HL-60 (cell line): ENCODE data around the gene MSI2.

Source experiments
- GABPA ChIP-seq: IDR thresholded peaks from 2 replicates; pipeline ENCODE4 v1.6.1; 2012; ENCODE audit warnings: low read depth
- TF ChIP-seq, protein P1 (sequence below): IDR thresholded peaks from one replicate; pipeline ENCODE4 v1.5.1; 2011; ENCODE audit warnings: low read length, control low read depth, inconsistent platforms; ENCODE audit not compliant: insufficient read depth

DNA sequence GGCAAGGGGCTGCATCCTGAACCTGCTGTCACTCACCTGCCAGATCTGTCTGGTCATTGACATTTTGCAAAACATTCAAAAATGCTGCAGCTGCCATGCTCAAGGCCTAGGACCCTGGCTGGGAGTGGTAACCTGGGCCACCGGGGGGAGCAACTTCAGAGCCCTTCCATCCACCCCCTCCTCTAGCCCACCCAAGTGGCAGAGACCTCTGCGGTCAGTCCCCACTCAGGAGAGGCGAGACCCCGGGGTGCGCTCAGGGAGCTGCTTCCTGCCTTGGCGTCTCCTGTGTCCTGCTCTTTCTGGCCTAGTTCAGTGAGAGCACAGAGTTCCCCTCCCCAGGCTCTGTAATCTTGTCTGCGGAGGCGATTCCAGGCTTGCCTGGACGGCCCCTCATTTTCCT is 380.0 kb downstream of the MSI2 start:
- TF ChIP-seq, protein P1, sequence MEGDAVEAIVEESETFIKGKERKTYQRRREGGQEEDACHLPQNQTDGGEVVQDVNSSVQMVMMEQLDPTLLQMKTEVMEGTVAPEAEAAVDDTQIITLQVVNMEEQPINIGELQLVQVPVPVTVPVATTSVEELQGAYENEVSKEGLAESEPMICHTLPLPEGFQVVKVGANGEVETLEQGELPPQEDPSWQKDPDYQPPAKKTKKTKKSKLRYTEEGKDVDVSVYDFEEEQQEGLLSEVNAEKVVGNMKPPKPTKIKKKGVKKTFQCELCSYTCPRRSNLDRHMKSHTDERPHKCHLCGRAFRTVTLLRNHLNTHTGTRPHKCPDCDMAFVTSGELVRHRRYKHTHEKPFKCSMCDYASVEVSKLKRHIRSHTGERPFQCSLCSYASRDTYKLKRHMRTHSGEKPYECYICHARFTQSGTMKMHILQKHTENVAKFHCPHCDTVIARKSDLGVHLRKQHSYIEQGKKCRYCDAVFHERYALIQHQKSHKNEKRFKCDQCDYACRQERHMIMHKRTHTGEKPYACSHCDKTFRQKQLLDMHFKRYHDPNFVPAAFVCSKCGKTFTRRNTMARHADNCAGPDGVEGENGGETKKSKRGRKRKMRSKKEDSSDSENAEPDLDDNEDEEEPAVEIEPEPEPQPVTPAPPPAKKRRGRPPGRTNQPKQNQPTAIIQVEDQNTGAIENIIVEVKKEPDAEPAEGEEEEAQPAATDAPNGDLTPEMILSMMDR: no peak
- no peak for TF ChIP-seq GABPA
